Activated naive CD8-positive, alpha-beta T cell treated with anti-CD3 and anti-CD28 coated beads, Interleukin-2, amount 50 U/mL, for 24 hours (primary cell): ENCODE data around the gene BTBD18.

ENCODE experiments used
- ATAC-seq: fragments of 150-1000 bp; cut with Tn5 transposase; one replicate; pipeline ENCODE4 v1.10.0; 2021
- DNase-seq: peaks from one replicate; pipeline ENCODE4 v3.0.0; 2021
- H3K27ac Mint-ChIP-seq: one replicate; pipeline ENCODE4 v1.8.0; 2021; ENCODE audit warnings: mild to moderate bottlenecking, mixed read lengths
- H3K27me3 Mint-ChIP-seq: one replicate; pipeline ENCODE4 v1.8.0; 2021; ENCODE audit warnings: mixed read lengths
- H3K36me3 Mint-ChIP-seq: one replicate; pipeline ENCODE4 v1.8.0; 2021; ENCODE audit warnings: low read depth, mixed read lengths
- H3K4me1 Mint-ChIP-seq: one replicate; pipeline ENCODE4 v1.8.0; 2021; ENCODE audit warnings: mixed read lengths
- H3K4me3 Mint-ChIP-seq: one replicate; pipeline ENCODE4 v1.8.0; 2021; ENCODE audit warnings: mild to moderate bottlenecking, moderate library complexity, mixed read lengths
- H3K9me3 Mint-ChIP-seq: one replicate; pipeline ENCODE4 v1.8.0; 2021; ENCODE audit warnings: mixed read lengths

BTBD18 gene

GRCh38 chr11:57762235-57762861 lies 10.7 kb upstream of the BTBD18 start:
- peaks cover 8% of the 10 kb centered on the region for H3K36me3 Mint-ChIP-seq
- H3K27me3 Mint-ChIP-seq = no peaks in the 10 kb centered on the region
- ATAC-seq = no peak
- H3K4me1 Mint-ChIP-seq = peaks cover 28% of the 10 kb centered on the region
- DNase-seq = no peak
- H3K27ac Mint-ChIP-seq = no peak overlapping the region
- H3K9me3 Mint-ChIP-seq = no peaks in the 10 kb centered on the region
- H3K4me3 Mint-ChIP-seq = peak overlapping the region; percentile 82

- peak within 1 kb of the TSS; percentile 70 for H3K27ac Mint-ChIP-seq
- DNase-seq (no peak), ATAC-seq (no peak)
- peaks cover 8% of the 10 kb centered on the region for H3K36me3 Mint-ChIP-seq
- no peaks in the 10 kb centered on the region for H3K9me3 Mint-ChIP-seq
- peak within 1 kb of the TSS; percentile 82 for H3K4me3 Mint-ChIP-seq
- H3K4me1 Mint-ChIP-seq = peaks cover 28% of the 10 kb centered on the region
- H3K27me3 Mint-ChIP-seq = no peaks in the 10 kb centered on the region
Measured at GRCh38 chr11:57761301-57762234, 9.9 kb upstream of the BTBD18 start, which contains the start of gene CTNND1. TSS of gene CTNND1 (plus strand) at chr11:57761802. CDS start at chr11:57791479, 29,677 bp downstream.

- Mint-ChIP-seq H3K4me1 (peaks cover 19% of the 10 kb centered on the region), H3K27me3 (no peaks in the 10 kb centered on the region), H3K27ac (no peak overlapping the region), H3K4me3 (no peak overlapping the region), H3K9me3 (no peaks in the 10 kb centered on the region), H3K36me3 (peaks cover 6% of the 10 kb centered on the region)
- DNase-seq (no peak), ATAC-seq (no peak)
Measured at GRCh38 chr11:57758174-57758573, 6.6 kb upstream of the BTBD18 start.

GRCh38 chr11:57752954-57753353 lies 1.3 kb upstream of the BTBD18 start:
- ATAC-seq (no peak), DNase-seq (no peak)
- peaks cover 7% of the 10 kb centered on the region for H3K36me3 Mint-ChIP-seq
- H3K4me3 Mint-ChIP-seq = no peak overlapping the region
- H3K4me1 Mint-ChIP-seq = peaks cover 1% of the 10 kb centered on the region
- H3K27me3 Mint-ChIP-seq = no peaks in the 10 kb centered on the region
- H3K9me3 Mint-ChIP-seq = no peaks in the 10 kb centered on the region
- no peak overlapping the region for H3K27ac Mint-ChIP-seq

- ATAC-seq (no peak), DNase-seq (no peak)
- Mint-ChIP-seq H3K36me3 (peaks cover 16% of the 10 kb centered on the region), H3K27ac (no peak overlapping the region), H3K9me3 (no peaks in the 10 kb centered on the region), H3K4me1 (peaks cover 12% of the 10 kb centered on the region), H3K27me3 (no peaks in the 10 kb centered on the region), H3K4me3 (no peak overlapping the region)
Measured at GRCh38 chr11:57751176-57751575, 443 bp downstream of the BTBD18 start.

- H3K9me3 Mint-ChIP-seq = no peaks in the 10 kb centered on the region
- no peak overlapping the region for H3K4me3 Mint-ChIP-seq
- DNase-seq (no peak), ATAC-seq (no peak)
- peaks cover 48% of the 10 kb centered on the region for H3K36me3 Mint-ChIP-seq
- H3K4me1 Mint-ChIP-seq = peaks cover 49% of the 10 kb centered on the region
- no peaks in the 10 kb centered on the region for H3K27me3 Mint-ChIP-seq
- H3K27ac Mint-ChIP-seq = peak overlapping the region; percentile 79
Measured at GRCh38 chr11:57746920-57747319, 4.7 kb downstream of the BTBD18 start.

GRCh38 chr11:57745206-57745605 lies 6.4 kb downstream of the BTBD18 start:
- ATAC-seq (no peak), DNase-seq (no peak)
- Mint-ChIP-seq H3K9me3 (no peaks in the 10 kb centered on the region), H3K4me3 (no peak overlapping the region), H3K27ac (peak overlapping the region; percentile 83), H3K27me3 (no peaks in the 10 kb centered on the region), H3K4me1 (peaks cover 57% of the 10 kb centered on the region), H3K36me3 (peaks cover 52% of the 10 kb centered on the region)

GRCh38 chr11:57744357-57744756 lies 7.3 kb downstream of the BTBD18 start:
- Mint-ChIP-seq H3K36me3 (peaks cover 58% of the 10 kb centered on the region), H3K9me3 (no peaks in the 10 kb centered on the region), H3K27ac (peak overlapping the region; percentile 83), H3K27me3 (no peaks in the 10 kb centered on the region), H3K4me1 (peaks cover 60% of the 10 kb centered on the region), H3K4me3 (no peak overlapping the region)
- DNase-seq = no peak
- ATAC-seq = no peak

GRCh38 chr11:57742087-57742452 lies 9.5 kb downstream of the BTBD18 start:
- no peak for ATAC-seq
- Mint-ChIP-seq H3K4me3 (peak overlapping the region; percentile 98), H3K36me3 (peaks cover 56% of the 10 kb centered on the region), H3K27me3 (no peaks in the 10 kb centered on the region), H3K27ac (peak overlapping the region; percentile 98), H3K4me1 (peaks cover 56% of the 10 kb centered on the region), H3K9me3 (no peaks in the 10 kb centered on the region)
- no peak for DNase-seq

GRCh38 chr11:57741132-57742086 lies 10.2 kb downstream of the BTBD18 start, which contains the start of gene SELENOH:
TSS of gene SELENOH (plus strand) at chr11:57741491. CDS start at chr11:57741596, 105 bp downstream.
- H3K27me3 Mint-ChIP-seq = no peaks in the 10 kb centered on the region
- peak; percentile 95 for ATAC-seq
- peak; percentile 95 for DNase-seq
- peaks cover 51% of the 10 kb centered on the region for H3K36me3 Mint-ChIP-seq
- peak within 1 kb of the TSS; percentile 98 for H3K4me3 Mint-ChIP-seq
- H3K27ac Mint-ChIP-seq = peak within 1 kb of the TSS; percentile 98
- H3K4me1 Mint-ChIP-seq = peaks cover 50% of the 10 kb centered on the region
- no peaks in the 10 kb centered on the region for H3K9me3 Mint-ChIP-seq

- Mint-ChIP-seq H3K4me3 (no peak overlapping the region), H3K36me3 (peaks cover 26% of the 10 kb centered on the region), H3K4me1 (peaks cover 7% of the 10 kb centered on the region), H3K9me3 (no peaks in the 10 kb centered on the region), H3K27ac (no peak overlapping the region), H3K27me3 (no peaks in the 10 kb centered on the region)
- ATAC-seq = no peak
- no peak for DNase-seq
Measured at GRCh38 chr11:57735619-57736298, 15.9 kb downstream of the BTBD18 start.

GRCh38 chr11:57732661-57733060 lies 19.0 kb downstream of the BTBD18 start:
- no peaks in the 10 kb centered on the region for H3K9me3 Mint-ChIP-seq
- H3K4me3 Mint-ChIP-seq = no peak overlapping the region
- H3K27ac Mint-ChIP-seq = no peak overlapping the region
- peaks cover 8% of the 10 kb centered on the region for H3K4me1 Mint-ChIP-seq
- no peaks in the 10 kb centered on the region for H3K27me3 Mint-ChIP-seq
- DNase-seq (no peak), ATAC-seq (no peak)
- H3K36me3 Mint-ChIP-seq = peaks cover 22% of the 10 kb centered on the region

- Mint-ChIP-seq H3K27ac (no peak overlapping the region), H3K9me3 (no peaks in the 10 kb centered on the region), H3K4me1 (peaks cover 8% of the 10 kb centered on the region), H3K4me3 (no peak overlapping the region), H3K27me3 (no peaks in the 10 kb centered on the region), H3K36me3 (peaks cover 18% of the 10 kb centered on the region)
- DNase-seq = no peak
- no peak for ATAC-seq
Measured at GRCh38 chr11:57729479-57729878, 22.1 kb downstream of the BTBD18 start.

GRCh38 chr11:57728829-57729228 lies 22.8 kb downstream of the BTBD18 start:
- ATAC-seq (peak; percentile 71), DNase-seq (no peak)
- Mint-ChIP-seq H3K4me1 (peaks cover 8% of the 10 kb centered on the region), H3K9me3 (no peaks in the 10 kb centered on the region), H3K27ac (peak overlapping the region; percentile 31), H3K4me3 (no peak overlapping the region), H3K36me3 (peaks cover 14% of the 10 kb centered on the region), H3K27me3 (no peaks in the 10 kb centered on the region)
